Upper lobe of right lung (tissue), 1 donor: ENCODE measurements around the gene NCOA6. TPM values are rescaled to one million over a fixed set of nuclear protein-coding genes. Genes with fewer than 3 reads are reported as not detected.
"Not testable (repeated sequence)": the region's sequence is repeated elsewhere in the genome, so short reads cannot be mapped to it uniquely, and the experiment has no call there.

Source experiments
- ATAC-seq: fragments of 200-7000 bp; cut with Tn5 transposase; one replicate; pipeline ENCODE4 v1.9.1; 2020; ENCODE audit warnings: mild to moderate bottlenecking, moderate library complexity
- DNase-seq: peaks from one replicate; pipeline ENCODE4 v3.0.0-alpha.2; 2020
- H3K27ac ChIP-seq: fragments of 200-600 bp; one replicate; pipeline ENCODE4 v1.8.0; 2022
- H3K27me3 ChIP-seq: fragments of 200-600 bp; one replicate; pipeline ENCODE4 v1.8.0; 2022; ENCODE audit warnings: mild to moderate bottlenecking
- H3K36me3 ChIP-seq: fragments of 200-600 bp; one replicate; pipeline ENCODE4 v1.8.0; 2022
- H3K4me1 ChIP-seq: fragments of 200-600 bp; one replicate; pipeline ENCODE4 v1.8.0; 2022
- H3K4me3 ChIP-seq: fragments of 200-600 bp; one replicate; pipeline ENCODE4 v1.8.0; 2022; ENCODE audit warnings: mild to moderate bottlenecking
- H3K9me3 ChIP-seq: fragments of 200-600 bp; one replicate; pipeline ENCODE4 v1.8.0; 2022
- intact Hi-C: fragments of 100-400 bp; cut with DNase I; formaldehyde crosslinking; loops from one replicate; pipeline ENCODE4 v1.11.0; 2022
- total RNA-seq: library from RNA; stranded (reverse); fragmentation: NEBNext Ultra II Directional; extraction: Animal tissue kit (Norgen Biotek cat#: 25700); gene quantifications from one replicate; pipeline ENCODE4 v1.2.1, GENCODE V29; 2021
- TF ChIP-seq, protein P1 (sequence below): fragments of 200-600 bp; IDR thresholded peaks from one replicate; pipeline ENCODE4 v1.8.0; 2022; ENCODE audit warnings: antibody characterized with exemption
- donor health status: DM: no; HTN: yes; CAD: no; lungs with severe emphysema.

NCOA6 gene
- total RNA-seq, 1 donor from 2014 or later = 27.8 TPM

GRCh38 chr20:34716921-34717229 lies 108.6 kb downstream of the NCOA6 start:
- Histone ChIP-seq H3K4me3 (no peak overlapping the region), H3K27ac (no peak overlapping the region), H3K36me3 (peaks cover 34% of the 10 kb centered on the region), H3K27me3 (no peaks in the 10 kb centered on the region), H3K4me1 (no peaks in the 10 kb centered on the region), H3K9me3 (no peaks in the 10 kb centered on the region)
- intact Hi-C loops = no loop called here
- TF ChIP-seq, protein P1, sequence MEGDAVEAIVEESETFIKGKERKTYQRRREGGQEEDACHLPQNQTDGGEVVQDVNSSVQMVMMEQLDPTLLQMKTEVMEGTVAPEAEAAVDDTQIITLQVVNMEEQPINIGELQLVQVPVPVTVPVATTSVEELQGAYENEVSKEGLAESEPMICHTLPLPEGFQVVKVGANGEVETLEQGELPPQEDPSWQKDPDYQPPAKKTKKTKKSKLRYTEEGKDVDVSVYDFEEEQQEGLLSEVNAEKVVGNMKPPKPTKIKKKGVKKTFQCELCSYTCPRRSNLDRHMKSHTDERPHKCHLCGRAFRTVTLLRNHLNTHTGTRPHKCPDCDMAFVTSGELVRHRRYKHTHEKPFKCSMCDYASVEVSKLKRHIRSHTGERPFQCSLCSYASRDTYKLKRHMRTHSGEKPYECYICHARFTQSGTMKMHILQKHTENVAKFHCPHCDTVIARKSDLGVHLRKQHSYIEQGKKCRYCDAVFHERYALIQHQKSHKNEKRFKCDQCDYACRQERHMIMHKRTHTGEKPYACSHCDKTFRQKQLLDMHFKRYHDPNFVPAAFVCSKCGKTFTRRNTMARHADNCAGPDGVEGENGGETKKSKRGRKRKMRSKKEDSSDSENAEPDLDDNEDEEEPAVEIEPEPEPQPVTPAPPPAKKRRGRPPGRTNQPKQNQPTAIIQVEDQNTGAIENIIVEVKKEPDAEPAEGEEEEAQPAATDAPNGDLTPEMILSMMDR = no peak
- DNase-seq (no peak), ATAC-seq (no peak)

DNA sequence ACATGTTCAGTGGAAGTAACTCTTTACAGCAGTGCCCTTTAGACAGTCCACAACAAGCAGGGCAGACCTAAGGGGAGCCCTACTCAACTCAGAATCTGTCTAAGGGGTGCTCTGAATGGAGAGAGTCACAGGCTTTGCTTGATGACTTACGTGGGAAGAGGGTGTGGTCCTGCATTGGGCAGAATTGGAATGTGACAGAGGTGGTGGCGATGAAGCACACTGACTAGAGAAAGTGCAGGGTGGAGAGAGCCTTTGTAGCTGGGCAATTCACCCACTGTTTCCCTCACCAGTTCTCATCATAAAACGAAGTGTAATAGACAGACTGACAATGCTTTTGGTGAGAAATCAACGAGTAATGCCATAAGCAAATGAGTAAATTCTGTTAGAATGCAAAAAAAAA lies 110.1 kb downstream of the NCOA6 start:
- Histone ChIP-seq H3K36me3 (peaks cover 29% of the 10 kb centered on the region), H3K4me1 (peaks cover 3% of the 10 kb centered on the region), H3K4me3 (no peak overlapping the region), H3K27me3 (no peaks in the 10 kb centered on the region), H3K27ac (no peak overlapping the region), H3K9me3 (no peaks in the 10 kb centered on the region)
- no peak for DNase-seq
- TF ChIP-seq, protein P1 = no peak
- intact Hi-C loops = no loop called here
- no peak for ATAC-seq

- H3K9me3 ChIP-seq, H3K4me1 ChIP-seq, ATAC-seq, H3K27ac ChIP-seq, H3K4me3 ChIP-seq, DNase-seq, intact Hi-C loops, H3K27me3 ChIP-seq: not testable (repeated sequence)
- peaks cover 27% of the 10 kb centered on the region for H3K36me3 ChIP-seq
Measured at GRCh38 chr20:34713944-34714515, 111.4 kb downstream of the NCOA6 start.

- H3K4me3 ChIP-seq = no peak overlapping the region
- ATAC-seq = no peak
- H3K36me3 ChIP-seq = peaks cover 22% of the 10 kb centered on the region
- TF ChIP-seq, protein P1 = no peak
- H3K9me3 ChIP-seq = no peaks in the 10 kb centered on the region
- intact Hi-C loops = no loop called here
- peaks cover 6% of the 10 kb centered on the region for H3K4me1 ChIP-seq
- H3K27me3 ChIP-seq = no peaks in the 10 kb centered on the region
- H3K27ac ChIP-seq = no peak overlapping the region
- DNase-seq = no peak
Measured at GRCh38 chr20:34713194-34713943, 112.1 kb downstream of the NCOA6 start.

DNA sequence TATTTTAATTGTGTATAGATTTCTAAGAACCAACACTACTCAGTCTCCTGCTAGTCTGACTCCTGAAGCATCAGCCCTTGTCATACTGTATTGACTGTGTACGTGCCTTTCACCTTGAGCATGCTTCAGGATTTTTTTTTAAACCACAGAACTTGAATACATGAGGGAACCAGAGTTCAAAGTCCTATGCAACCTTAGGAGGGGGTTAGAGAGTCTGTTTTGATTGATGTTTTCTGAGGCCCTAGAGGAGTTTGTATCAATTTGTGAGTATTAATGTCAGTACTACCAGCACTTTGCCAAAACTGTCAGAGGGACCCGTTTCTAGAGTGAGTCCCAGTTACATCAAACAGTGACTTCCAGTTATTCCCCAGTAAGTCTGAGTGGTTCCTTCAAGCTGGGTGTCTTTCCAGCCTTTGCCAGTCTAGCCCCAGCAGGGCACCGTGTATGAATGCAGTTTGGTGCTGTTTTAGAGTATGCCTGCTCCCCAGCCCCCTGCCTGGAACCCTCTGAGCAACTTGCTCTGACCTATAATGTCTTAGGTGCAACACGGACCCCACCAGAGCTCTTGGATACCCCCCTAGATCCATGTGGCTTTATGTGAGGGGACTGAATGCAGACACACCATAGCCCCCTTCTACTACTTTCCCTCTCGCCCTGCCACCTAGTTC lies 112.8 kb downstream of the NCOA6 start:
- DNase-seq (no peak), ATAC-seq (no peak)
- H3K27me3 ChIP-seq = no peaks in the 10 kb centered on the region
- peaks cover 22% of the 10 kb centered on the region for H3K36me3 ChIP-seq
- intact Hi-C loops = no loop called here
- peaks cover 6% of the 10 kb centered on the region for H3K4me1 ChIP-seq
- H3K27ac ChIP-seq = no peak overlapping the region
- no peak overlapping the region for H3K4me3 ChIP-seq
- no peaks in the 10 kb centered on the region for H3K9me3 ChIP-seq
- TF ChIP-seq, protein P1 = no peak

GRCh38 chr20:34711813-34712430 lies 113.5 kb downstream of the NCOA6 start:
- H3K4me1 ChIP-seq = peaks cover 6% of the 10 kb centered on the region
- intact Hi-C loops = no loop called here
- DNase-seq (no peak), ATAC-seq (no peak)
- no peak overlapping the region for H3K27ac ChIP-seq
- no peaks in the 10 kb centered on the region for H3K27me3 ChIP-seq
- H3K9me3 ChIP-seq = no peaks in the 10 kb centered on the region
- no peak overlapping the region for H3K4me3 ChIP-seq
- TF ChIP-seq, protein P1 = no peak
- peaks cover 22% of the 10 kb centered on the region for H3K36me3 ChIP-seq
